Nucleus accumbens (tissue), 56 donors: Measurements from ENCODE around the gene NEK9.
"Not testable (repeated sequence)": the region's sequence is repeated elsewhere in the genome, so short reads cannot be mapped to it uniquely, and the experiment has no call there.

Source experiments
- DNase-seq, 56 donors: peaks; one replicate each; lab custom pipeline; 2025; lab: John Stamatoyannopoulos, UW

The NEK9 gene

DNA sequence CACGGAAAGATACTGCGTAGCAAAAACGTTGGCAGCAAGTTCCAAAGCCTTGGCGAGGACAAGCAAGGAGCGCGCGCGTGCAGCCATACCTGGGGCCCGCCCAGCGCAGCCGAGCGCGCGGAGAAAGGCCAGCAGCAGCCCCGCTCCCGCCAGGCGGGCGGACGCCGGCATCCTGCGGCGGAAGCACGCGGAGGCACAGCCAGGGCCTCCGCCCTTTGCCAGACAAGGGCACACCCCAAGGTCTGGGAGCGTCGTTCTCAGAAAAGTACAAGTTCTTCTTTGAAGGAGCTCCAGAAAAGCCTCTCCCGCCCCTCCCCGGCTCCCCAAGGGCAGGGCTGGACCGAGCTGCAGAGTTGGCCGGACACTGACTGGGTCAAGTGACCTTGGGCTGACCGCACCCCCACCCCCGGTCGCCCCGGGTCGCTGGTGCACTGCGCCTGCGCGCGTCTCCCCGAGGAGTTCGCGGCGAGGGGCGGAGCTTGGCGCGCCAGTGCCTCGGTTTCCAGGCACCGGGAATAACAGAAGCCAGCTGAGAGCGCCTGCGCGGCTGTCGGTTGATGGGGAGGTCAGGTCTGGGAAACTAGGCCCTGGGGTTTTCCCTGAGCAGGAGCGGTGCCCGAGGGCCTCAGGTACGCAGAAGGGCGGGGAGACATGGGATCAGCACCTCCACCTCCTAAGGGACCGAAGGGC is 57.6 kb downstream of the NEK9 start, which contains the start of gene ZC2HC1C:
Gene ZC2HC1C (plus strand): TSS at position 521 of the 690 bp plus-strand sequence. CDS start 933 bp downstream, outside the sequence.
- DNase-seq, result peak; percentile 29 to 98 (median 93)

DNA sequence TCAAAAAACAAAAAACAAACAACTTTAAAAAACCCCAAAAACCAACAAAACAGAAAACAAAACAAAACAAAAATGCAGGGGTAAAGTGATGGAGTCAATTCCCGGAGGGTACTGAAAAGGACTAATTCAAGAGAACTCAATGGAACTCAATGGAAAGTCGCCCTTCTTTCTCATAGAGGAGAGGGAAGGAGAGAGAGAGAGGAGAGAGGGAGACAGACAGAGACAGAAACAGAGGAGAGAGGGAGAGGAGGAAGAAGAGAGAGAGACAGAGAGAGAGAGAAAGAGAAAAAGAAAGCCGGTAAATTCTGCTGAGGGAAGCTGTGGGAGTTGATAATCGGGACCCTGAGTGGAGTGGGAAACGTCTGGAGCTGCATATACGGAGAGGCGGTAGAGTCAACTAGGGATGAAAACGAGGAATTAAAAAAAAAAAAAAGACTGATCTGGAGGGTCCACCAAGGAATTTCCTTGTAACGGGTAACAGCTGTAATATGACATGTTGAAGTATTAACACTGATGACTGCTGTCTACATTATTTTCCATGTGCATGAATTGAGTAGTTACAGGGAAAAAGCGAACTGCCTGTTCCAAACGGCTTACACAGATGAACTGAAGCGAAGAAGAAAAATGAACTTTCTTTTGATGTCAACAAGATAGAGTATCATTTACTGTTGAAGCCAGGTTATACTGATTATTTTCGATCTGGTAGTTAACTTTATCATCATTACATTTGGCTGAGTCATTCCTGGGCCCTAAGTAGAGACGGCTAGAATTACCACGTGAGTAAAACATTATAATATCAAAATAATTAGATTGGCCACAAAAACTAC is 58.3 kb downstream of the NEK9 start:
- DNase-seq, result peak in 2 of 56 donors; percentile 7 to 16

DNA sequence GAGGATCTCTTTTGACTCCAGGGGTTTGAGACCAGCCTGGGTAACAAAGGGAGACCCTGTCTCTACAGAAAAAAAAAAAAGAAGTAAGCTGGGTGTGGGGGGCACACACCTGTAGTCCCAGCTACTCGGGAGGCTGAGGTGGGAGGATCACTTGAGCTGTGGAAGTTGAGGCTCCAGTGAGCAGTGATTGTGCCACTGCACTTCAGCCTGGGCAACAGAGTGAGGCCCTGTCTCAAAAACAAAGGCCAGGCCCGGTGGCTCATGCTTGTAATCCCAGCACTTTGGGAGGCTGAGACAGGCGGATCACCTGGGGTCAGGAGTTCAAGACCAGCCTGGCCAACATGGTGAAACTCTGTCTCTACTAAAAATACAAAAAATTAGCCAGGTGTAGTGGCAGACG is 59.1 kb downstream of the NEK9 start:
- DNase-seq, result not testable (repeated sequence)

GRCh38 chr14:75067212-75067611 is 59.6 kb downstream of the NEK9 start:
- DNase-seq, result no peak

GRCh38 chr14:75066691-75067090 is 60.2 kb downstream of the NEK9 start:
- DNase-seq, result no peak

GRCh38 chr14:75064205-75064567 is 62.7 kb downstream of the NEK9 start:
- DNase-seq, result no peak

GRCh38 chr14:75063491-75064204 is 63.2 kb downstream of the NEK9 start, which contains the start of gene ACYP1:
Gene ACYP1 (minus strand): TSS chr14:75064024. CDS start chr14:75063553, 471 bp downstream.
- DNase-seq, result peak; percentile 24 to 95 (median 84)

GRCh38 chr14:75063013-75063412 is 63.8 kb downstream of the NEK9 start:
- no peak for DNase-seq

DNA sequence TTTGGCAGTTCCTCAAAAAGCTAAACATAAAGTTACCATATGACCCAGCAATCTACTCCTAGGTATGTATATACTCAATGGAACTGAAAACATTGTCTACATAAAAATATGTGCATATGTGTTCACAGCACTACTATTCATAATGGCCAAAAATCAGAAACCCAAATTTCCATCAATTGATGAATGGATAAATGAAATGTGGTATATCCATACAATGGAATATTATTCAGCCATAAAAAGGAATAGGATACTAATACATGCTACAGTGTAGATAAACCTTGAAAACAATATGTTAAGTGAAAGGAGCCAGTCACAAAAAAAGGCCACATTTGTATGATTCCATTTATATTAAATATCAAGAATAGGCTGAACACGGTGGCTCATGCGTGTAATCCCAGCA is 66.4 kb downstream of the NEK9 start:
- no peak for DNase-seq

- no peak for DNase-seq
These were observed 67.2 kb downstream of the NEK9 start for GRCh38 chr14:75059642-75060041.

- DNase-seq, result no peak
These were observed 72.4 kb downstream of the NEK9 start for GRCh38 chr14:75054421-75054820.

DNA sequence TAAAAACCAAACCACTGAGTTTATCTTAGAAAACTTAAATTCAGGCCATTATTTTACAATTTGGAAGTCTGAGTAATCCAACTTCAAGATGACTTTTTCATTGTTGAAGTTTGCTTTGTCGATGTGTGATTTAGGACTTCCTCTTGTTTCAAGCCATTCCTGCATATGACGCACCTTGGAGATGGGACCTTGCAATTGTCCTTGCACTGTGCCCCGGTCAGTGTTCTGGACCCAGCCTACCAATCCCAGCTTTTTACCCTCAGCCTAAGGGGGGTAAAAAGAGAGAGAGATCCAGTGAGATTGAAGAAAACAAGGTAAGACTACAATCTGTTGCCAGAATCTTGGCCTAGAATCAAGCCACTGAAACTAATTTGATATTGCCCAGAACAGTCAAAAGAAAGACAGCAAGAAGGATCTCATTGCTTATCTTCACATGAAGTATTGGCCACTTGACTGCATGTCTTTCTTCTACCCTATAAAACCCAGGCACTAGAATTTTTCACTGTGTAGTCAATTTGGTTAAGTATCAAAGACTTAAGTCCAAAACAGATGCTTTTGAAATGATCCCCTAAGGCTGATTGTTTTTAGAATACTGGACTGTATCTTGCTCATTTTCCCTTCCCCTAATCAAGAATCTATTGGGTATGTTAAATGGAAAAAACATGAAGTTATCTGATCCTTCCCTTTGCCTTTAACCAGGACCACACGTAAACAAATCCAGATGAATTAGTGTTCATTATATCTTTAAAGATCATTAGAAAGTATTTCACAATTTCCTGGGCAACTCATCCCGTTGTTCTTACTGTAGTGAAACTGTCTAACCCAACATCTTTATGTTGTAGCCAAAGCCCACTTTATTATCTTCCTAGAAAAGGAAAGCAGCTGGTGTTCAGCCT is 73.2 kb downstream of the NEK9 start:
- DNase-seq, result no peak

GRCh38 chr14:75051556-75051899 is 75.3 kb downstream of the NEK9 start:
- DNase-seq, result no peak

DNA sequence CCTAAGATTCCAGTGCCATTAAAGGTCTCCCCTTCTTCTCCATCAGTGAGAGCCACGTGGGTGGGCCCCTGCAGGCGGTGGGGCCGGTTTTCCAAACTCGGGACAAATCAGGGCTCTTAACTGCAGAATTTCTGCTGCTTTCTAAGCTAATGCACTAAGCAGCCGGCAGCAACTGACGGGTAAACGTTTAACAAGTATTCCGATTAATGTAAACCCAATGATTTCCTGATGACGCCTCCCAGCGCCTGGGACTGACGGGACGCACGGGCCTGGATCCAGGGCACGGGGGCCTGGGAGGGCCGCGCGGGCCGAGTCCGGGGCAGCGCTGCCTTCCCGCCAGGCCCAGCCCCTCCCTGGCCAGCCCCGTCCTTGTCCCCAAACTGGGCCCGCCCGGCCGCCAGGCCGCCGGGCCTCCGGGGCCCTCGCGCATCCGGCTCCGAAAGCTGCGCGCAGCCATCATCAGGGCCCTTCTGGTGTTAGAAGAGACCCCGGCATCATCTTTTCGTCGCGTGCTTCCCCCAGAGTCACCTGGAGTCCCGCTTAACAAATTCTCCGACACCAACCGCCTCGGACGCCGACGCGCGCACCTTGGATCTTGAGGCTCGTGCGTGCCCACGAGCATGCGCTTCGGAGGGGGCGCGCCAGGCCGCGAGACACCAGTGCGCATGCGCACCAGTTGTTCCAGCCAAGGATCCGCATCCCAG is 75.8 kb downstream of the NEK9 start, which contains the start of gene MLH3:
Gene MLH3 (minus strand): TSS at position 616 of the 704 bp plus-strand sequence. CDS start 1,812 bp downstream, outside the sequence.
- DNase-seq, result peak in 55 of 56 donors; percentile 4 to 89 (median 71)

GRCh38 chr14:75049731-75050201 is 77.1 kb downstream of the NEK9 start:
- no peak for DNase-seq

DNA sequence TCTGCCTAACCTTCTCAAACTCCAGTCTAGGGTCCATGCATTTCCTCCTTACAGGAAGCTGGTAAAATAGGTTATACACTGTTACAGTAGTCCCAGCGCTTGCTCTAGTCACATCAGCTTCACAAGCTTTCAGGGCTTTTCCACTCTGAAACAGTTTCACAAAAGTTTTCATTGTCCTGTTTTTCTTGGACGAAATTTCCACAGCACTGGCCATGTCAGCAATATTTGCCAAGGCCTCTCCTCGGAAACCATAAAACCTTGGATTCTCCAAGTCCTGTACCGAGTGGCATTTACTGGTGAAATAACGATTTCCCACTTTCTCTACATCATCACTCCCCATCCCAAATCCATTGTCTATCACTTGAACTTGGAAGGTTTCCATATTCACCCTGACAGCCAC is 77.7 kb downstream of the NEK9 start:
- peak in 18 of 56 donors; percentile 4 to 45 (median 13) for DNase-seq

DNA sequence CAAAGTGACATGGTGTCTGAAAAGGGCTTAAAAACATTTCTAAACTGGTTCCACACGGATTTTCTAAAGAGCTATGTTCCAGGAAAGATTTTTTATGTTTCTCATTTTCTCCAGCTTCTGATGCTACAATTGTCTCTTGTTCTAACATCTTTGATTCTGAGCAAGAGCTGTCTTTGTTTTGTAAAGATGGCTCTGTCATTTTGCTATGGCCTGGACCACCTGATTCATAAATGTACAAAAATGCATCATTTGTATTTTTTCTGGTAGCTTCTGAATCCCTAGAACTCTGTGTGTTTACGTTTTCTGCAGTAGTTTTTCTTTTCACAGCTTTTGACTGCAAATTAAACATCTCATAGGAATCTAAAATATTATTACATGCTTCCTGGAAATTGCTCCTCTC is 78.7 kb downstream of the NEK9 start:
- no peak for DNase-seq

DNA sequence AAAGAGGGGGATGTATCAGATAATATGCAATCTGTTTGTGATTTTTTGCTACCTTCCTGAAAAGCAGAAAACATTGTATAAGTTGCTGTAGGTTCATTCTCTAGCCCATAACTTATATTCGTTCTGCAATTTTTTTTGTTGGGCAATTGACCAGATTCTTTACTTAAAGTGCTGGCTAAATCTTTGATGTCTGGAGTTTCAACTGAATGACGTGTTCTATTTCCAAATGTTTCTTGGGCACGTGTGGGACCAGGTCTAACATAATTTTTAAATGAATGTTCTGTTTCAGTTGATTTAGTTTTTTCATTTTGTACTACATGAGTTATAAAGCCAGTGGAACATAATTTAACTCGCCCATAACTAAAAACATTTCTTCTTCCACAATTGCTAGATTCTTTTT is 79.3 kb downstream of the NEK9 start:
- no peak for DNase-seq

DNA sequence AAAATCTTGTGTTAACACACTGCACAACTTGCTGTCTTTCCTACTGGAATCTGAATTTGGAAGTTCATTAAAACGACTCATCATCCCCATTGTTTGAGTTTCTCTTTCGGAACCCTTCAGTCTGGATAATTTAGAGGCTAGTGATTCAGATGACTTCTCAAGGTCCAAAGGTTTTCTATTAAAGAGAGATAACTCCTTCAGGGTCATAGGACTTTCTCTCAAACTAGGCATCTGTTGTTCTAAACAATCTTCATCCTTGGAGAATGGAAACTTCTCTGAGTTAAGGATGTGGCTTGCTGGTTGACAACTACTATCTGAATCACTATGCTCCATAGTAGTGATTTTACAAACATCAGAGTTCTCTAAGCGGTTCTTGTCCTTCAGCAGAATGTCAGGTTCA is 79.9 kb downstream of the NEK9 start:
- no peak for DNase-seq
